ENCODE measurements around the gene ZNF608.
A peak's percentile ranks its signal among the peaks of the same experiment; 100 is the strongest.

DNA sequence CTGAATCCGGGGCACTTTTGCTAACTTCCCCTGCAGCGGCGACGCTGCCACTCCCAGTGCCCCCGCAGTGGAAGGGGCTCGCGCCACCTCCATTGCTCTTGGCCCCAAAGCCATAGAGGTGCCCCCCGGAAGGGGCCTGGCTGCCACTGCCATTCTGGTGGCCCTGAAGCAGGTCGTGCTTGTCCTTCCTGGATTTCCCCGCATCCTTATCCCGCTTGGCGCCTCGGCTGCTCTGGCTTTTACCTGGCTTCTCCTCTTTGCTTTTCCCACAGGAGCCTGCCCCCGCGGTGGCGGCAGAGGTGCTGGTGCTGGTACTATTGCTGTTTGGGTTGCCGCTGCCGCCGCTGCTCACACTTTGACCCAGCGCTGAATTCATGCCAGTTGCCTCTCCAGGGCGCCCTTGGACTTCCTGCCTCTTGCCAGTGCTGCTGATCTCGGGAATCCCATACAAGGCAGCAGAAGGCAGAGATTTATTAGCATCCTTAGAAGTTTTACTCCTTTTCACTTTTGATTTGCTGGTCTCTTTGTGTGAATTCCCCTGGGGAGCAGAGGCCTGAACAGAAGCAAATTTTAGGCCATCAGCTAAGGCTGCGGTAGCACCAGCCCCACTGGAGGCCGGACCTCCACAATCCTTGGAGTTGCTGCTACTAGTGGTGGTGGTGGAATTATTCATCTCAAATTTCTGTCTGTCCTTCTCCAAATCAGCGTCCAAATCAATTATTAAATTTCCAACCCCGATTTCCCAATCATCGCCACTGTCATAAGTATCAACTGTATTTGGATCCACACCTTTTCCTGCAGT lies 2.1 kb downstream of the ZNF608 start:
- TF ChIP-seq, protein P1, sequence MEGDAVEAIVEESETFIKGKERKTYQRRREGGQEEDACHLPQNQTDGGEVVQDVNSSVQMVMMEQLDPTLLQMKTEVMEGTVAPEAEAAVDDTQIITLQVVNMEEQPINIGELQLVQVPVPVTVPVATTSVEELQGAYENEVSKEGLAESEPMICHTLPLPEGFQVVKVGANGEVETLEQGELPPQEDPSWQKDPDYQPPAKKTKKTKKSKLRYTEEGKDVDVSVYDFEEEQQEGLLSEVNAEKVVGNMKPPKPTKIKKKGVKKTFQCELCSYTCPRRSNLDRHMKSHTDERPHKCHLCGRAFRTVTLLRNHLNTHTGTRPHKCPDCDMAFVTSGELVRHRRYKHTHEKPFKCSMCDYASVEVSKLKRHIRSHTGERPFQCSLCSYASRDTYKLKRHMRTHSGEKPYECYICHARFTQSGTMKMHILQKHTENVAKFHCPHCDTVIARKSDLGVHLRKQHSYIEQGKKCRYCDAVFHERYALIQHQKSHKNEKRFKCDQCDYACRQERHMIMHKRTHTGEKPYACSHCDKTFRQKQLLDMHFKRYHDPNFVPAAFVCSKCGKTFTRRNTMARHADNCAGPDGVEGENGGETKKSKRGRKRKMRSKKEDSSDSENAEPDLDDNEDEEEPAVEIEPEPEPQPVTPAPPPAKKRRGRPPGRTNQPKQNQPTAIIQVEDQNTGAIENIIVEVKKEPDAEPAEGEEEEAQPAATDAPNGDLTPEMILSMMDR (IDR thresholded peaks at IDR 0.05), result peak in 2 of 4 experiments; percentile 30 to 31
- TF ChIP-seq POLR2A (IDR thresholded peaks at IDR 0.05) (no peak), EP300 (IDR thresholded peaks at IDR 0.05) (no peak), POLR2AphosphoS5 (IDR thresholded peaks at IDR 0.05) (peak; percentile 68)

All from gastroesophageal sphincter (tissue), 3 donors.